ENCODE measurements around the gene C19orf81.

C19orf81 gene

DNA sequence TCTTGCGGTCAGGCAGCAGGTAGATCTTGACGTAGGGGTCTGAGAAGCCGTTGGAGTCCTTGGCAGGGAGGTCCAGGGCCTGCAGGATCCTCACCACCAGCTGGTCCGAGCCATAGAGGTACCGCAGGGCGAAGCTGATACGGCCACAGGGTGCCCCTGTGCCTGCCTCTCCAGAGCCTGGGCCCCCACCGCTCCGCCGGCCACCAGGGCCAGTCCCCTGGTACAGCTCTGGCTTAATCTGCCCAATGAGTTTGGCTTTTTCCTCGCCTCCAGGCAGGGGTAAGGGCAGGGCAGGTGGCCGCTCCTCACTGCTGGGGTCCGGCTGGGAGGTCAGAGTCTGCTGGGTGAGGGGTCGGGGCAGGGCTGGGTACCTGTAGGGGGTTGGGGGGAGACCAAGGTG, 19.4 kb upstream of the C19orf81 start:
- no peak for DNase-seq

DNA sequence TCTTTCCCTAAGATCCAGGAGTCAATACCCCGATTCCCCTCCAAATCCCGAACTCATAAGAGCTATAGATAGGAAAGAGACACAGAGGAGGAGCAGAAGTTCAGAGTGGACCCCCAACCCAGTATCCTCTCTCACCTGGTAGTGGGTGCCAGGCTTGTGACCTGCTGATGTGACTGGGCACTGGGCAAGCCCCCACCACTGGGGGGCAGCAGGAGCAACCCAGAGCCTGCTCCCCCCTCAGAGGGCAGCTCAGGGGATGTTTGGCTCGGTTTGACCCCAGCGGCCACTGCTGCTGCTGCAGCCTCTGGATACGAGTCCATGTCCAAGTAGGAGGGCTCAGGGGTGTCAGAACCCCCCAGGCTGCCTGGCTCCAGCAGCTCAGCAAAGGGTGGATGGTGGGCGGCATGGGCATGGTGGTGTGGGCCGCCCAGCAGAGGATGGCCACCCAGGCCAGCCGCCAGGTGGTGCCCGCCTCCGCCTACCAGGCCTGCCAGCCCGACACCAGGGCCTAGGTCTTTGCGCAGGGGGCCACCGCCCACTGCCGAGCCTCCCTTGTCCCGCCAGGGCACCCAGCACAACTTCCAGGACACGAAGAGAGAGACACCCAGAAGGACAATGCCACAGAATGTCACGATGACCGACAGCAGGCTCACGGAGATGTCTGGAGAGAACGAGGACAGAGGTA, 17.0 kb upstream of the C19orf81 start:
- DNase-seq, result no peak

- DNase-seq, result no peak
Observed at GRCh38 chr19:50633359-50633758, 15.9 kb upstream of the C19orf81 start.

- no peak for DNase-seq
Observed at GRCh38 chr19:50633973-50634372, 15.3 kb upstream of the C19orf81 start.

GRCh38 chr19:50636317-50637085, 12.7 kb upstream of the C19orf81 start:
- no peak for DNase-seq

DNA sequence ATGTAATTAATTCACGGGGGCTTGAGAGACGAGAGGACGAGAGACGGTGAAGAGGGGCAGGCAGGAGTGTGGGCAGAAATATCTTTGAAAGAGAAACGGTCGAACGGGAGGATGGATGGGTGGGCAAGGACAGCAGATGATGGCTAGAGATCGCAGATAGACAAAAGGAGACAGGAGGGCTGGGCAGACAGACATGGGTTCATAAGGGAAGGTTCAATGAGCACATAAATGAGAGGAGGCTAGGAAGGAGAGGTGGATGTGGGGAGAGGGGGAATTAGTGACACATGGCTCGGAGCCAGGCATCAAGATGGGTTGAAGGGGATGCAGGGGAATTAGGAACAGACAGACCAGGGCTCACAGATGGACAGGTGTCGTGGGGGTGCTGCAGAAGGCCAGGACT, 10.6 kb upstream of the C19orf81 start:
- no peak for DNase-seq

DNA sequence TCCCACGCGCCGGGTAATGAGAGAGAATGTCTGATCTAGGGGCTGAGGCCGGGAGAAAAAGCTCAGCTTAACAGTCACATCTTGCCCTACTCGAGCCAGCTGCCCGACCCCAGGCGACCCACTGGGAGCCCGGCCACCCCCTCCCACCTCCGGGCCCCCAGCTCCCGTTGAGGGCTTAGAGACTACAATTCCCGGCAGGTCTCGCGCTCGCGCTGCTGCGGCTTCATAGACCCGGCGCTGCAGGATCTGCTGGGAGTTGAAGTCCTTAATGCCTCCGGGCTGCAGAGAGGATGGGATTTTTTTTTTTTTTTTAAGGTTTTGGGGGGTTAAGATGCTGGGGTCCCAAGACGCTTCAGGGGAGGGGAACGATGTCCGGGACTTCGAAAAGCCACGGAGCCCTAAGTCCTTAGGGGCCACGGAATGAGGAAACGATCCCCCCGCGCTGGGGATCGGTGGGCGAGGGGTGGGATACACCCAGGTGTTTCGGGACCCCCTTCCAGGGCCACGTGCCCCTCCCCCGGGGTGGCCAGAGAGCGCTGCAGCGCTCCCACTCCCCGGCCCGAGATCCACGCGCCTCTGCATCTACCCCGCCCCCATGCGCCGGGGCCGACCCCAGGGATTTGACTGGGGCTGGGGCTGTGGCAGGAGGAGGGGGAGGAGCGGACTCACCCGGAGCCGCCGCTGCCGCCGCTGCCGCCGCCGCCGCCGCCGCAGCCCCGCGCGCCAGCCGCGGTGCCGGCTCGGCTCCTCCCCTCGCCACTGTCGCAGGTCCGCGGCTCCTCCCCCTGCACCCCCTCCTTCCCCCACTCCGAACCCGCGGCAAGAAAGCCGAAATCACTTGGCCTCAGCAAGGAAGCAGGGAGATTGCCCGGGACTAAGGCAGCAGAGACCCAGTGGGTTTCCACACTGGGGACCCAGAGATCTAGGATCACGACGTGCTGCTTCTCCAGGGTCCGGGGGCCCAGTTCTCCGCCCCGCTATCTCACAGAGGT, 9.8 kb upstream of the C19orf81 start, which contains the start of gene SYT3:
Gene SYT3 (minus strand): TSS at position 761 of the 992 bp plus-strand sequence. CDS start 2,470 bp downstream, outside the sequence.
- DNase-seq, result peak; percentile 25

DNA sequence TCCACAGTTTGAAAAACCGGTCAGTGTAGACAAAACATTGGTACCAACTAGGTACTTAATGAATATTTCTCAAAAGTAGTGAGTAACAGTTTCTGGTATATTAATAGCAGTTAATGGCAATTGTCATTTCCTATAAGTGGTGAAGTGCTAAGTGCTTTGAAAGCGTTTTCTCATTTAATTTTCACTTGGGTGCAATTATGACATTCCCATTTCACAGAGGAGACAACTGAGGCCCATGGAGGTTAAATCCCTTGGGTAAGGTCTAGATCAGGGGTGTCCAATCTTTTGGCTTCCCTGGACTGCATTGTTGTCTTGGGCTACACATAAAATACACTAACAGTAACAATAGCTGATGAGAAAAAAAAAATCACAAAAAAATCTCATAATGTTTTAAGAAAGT, 8.9 kb upstream of the C19orf81 start:
- no peak for DNase-seq

GRCh38 chr19:50644315-50644915, 4.8 kb upstream of the C19orf81 start:
- DNase-seq, result no peak

GRCh38 chr19:50645107-50645506, 4.1 kb upstream of the C19orf81 start:
- DNase-seq, result no peak

- no peak for DNase-seq
Observed at GRCh38 chr19:50646074-50646807, 3.0 kb upstream of the C19orf81 start.

DNA sequence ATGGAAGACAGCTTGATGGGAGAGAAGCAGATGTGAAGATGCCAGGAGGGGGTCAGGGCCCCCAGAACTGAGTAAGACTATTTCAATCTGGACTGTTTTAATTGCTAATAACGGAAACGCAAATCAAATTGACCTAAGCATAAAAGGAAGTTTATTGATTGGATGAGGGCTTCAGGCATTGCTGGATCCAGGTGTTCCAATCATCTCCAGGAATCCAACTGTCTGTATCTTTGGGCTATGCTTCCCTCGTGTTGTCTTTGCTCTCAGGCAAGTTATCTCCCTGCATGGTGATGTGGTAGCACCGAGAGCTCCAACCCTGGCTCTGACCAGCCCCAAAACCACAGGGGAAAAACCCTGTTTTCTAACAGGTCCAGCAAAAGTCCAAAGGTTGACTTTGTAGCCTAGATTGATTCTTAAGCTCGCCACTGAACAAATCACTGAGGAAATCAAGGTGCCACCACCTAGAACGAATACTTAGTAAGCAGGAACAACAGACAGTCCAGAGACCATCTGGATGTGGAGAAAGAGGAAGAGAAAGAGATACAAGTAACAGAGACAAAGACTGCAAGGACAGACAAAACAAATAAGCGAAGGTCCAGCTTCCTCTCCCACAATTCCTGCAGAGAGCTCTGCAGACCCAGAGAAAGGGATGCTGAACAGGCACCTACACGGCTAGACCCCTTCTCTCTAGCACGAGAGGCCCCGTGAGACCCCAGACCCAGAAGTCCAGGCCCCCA, 1.2 kb upstream of the C19orf81 start:
- DNase-seq, result no peak

DNA sequence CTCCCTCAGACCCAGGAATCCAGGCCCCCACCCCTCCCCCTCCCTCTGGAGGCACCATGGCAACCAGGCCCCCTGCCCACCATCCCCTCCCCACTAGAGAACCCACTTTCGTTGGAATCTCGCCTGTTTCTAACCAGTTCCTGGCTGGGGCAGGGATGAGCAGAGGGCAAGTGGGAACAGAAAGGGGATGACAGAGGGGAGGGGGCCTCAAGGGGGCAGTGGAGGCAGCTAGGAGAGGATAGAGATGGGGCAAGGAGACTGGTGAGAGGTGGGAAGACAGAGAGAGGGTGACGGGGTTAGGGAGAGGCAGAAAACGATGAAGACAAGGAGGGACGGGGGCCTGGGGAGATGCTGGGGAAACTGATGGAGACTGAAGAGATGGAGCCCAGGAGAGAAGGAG, 586 bp upstream of the C19orf81 start:
- no peak for DNase-seq

DNA sequence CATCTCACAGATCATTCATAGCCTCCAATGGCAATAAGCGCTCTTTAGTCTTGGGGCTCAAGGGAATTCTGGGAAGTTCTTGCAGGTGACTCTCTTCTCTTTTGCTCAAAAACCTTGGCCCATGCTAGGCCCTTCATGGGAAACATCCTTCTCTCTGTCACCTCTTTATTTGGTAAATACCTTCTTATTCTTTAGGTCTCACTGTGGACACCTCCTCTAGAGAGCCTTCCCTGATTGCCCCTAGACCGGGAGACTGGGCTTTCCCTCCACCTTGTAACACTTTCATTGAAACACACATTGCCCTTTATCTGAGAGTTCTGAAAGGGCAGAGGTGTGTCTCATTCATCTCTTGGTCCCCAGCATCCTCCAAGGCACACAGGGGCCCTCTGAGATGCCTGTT, 1.9 kb downstream of the C19orf81 start:
- no peak for DNase-seq

DNA sequence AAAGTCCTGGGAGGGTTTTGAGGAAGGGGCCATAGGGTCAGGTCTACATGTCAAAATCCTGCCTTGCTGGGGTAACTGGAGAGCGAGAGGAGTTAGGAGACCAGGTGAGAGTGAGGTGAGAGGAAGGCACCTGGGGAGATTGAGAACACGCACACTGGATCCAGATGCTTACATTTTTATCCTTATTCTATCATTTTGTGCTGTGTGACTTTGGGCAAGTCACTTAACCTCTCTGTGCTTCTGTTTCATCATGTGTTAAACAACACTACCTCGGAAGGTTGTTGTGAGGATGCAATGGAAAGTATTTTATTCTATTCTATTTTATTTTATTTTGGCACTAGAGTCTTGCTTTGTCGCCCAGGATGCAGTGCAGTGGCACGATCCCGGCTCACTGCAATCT, 3.5 kb downstream of the C19orf81 start:
- no peak for DNase-seq

DNA sequence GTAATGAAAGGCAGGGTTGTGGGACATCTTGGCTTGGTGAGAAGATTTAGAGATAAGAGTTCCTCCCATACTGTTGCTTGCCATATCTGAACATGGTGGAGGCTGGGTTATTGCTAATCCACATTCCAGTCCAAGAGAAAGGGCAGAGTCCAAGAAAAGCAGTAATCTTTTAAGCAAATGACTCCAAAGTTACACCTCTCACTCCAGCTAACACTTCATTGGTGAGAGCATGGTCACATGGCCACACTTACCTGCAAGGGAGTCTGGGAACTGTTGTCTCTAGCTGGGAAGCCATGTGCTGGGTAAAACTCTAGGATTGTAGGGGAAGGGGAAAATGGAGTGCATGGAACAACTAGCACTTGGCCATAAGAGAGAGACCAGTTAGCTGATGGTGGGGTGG, 5.6 kb downstream of the C19orf81 start:
- no peak for DNase-seq

GRCh38 chr19:50657222-50657669, 8.0 kb downstream of the C19orf81 start:
- peak; percentile 18 for DNase-seq

- peak; percentile 94 for DNase-seq
Observed at GRCh38 chr19:50657712-50658440, 8.6 kb downstream of the C19orf81 start.

GRCh38 chr19:50658441-50659317, 9.4 kb downstream of the C19orf81 start:
- DNase-seq, result peak; percentile 82

All from activated CD4-positive, alpha-beta T cell treated with anti-CD3 and anti-CD28 coated beads, Interleukin-10, Interleukin-2, amounts not matched to agents 100 ng/mL and 50 ng/mL, durations not matched to agents 16 hours and 8 hours (primary cell).